ENCODE data around the gene DDN.

DNA sequence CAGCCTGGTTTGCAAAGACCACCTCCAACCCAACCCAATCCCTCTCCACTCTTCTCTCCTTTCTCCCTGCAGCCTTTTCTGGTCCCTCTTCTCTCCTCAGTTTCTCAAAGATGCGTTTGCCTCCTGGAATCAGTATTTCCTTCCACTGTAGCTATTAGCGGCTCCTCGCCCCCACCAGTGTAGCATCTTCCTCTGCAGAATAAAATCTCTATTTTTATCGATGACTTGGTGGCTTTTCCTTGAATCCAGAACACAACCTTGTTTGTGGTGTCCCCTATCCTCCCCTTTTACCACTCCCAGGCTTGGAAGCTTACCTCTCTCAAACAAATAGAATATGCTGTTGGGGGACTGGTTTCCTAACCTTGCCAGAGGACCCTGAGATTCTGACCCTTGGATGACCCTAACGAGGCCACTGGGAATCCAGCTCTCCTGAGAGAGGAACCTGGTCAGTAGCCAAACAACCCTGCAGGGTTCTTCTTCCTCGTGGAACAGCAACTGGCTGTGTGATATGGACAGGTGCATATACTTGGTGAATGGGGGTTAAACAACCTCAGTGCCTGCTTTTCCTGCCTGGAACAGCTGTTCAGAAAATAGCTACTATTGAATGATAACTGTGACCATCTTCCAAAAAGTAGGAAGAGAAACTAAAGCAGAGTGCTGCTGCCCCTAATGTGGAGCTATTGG lies 16.6 kb downstream of the DDN start:
- TF ChIP-seq, protein P1, sequence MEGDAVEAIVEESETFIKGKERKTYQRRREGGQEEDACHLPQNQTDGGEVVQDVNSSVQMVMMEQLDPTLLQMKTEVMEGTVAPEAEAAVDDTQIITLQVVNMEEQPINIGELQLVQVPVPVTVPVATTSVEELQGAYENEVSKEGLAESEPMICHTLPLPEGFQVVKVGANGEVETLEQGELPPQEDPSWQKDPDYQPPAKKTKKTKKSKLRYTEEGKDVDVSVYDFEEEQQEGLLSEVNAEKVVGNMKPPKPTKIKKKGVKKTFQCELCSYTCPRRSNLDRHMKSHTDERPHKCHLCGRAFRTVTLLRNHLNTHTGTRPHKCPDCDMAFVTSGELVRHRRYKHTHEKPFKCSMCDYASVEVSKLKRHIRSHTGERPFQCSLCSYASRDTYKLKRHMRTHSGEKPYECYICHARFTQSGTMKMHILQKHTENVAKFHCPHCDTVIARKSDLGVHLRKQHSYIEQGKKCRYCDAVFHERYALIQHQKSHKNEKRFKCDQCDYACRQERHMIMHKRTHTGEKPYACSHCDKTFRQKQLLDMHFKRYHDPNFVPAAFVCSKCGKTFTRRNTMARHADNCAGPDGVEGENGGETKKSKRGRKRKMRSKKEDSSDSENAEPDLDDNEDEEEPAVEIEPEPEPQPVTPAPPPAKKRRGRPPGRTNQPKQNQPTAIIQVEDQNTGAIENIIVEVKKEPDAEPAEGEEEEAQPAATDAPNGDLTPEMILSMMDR (IDR thresholded peaks at IDR 0.05; ENCODE audit: insufficient read depth, low read length) = no peak
- TF ChIP-seq, protein P2, sequence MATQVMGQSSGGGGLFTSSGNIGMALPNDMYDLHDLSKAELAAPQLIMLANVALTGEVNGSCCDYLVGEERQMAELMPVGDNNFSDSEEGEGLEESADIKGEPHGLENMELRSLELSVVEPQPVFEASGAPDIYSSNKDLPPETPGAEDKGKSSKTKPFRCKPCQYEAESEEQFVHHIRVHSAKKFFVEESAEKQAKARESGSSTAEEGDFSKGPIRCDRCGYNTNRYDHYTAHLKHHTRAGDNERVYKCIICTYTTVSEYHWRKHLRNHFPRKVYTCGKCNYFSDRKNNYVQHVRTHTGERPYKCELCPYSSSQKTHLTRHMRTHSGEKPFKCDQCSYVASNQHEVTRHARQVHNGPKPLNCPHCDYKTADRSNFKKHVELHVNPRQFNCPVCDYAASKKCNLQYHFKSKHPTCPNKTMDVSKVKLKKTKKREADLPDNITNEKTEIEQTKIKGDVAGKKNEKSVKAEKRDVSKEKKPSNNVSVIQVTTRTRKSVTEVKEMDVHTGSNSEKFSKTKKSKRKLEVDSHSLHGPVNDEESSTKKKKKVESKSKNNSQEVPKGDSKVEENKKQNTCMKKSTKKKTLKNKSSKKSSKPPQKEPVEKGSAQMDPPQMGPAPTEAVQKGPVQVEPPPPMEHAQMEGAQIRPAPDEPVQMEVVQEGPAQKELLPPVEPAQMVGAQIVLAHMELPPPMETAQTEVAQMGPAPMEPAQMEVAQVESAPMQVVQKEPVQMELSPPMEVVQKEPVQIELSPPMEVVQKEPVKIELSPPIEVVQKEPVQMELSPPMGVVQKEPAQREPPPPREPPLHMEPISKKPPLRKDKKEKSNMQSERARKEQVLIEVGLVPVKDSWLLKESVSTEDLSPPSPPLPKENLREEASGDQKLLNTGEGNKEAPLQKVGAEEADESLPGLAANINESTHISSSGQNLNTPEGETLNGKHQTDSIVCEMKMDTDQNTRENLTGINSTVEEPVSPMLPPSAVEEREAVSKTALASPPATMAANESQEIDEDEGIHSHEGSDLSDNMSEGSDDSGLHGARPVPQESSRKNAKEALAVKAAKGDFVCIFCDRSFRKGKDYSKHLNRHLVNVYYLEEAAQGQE (IDR thresholded peaks at IDR 0.05; ENCODE audit: insufficient replicate concordance, low read depth) = no peak
- TF ChIP-seq GABPA (IDR thresholded peaks at IDR 0.05; ENCODE audit: low read depth) (no peak), SPI1 (IDR thresholded peaks at IDR 0.05; ENCODE audit: borderline replicate concordance, low read depth) (no peak)
